GM18873 (cell line): ENCODE data around the gene DMC1.

ENCODE experiments used
- ATAC-seq: cut with Tn5 transposase; IDR thresholded peaks from one replicate; pipeline ENCODE4 v1.9.1; 2021; ENCODE audit warnings: mild to moderate bottlenecking, moderate library complexity, moderate number of reproducible peaks; ENCODE audit not compliant: unreplicated experiment, low FRiP score

DMC1 gene

GRCh38 chr22:38567531-38568285, 2.3 kb downstream of the DMC1 start:
- ATAC-seq, result no peak

- no peak for ATAC-seq
Observed at GRCh38 chr22:38566726-38567504, 3.1 kb downstream of the DMC1 start.

- no peak for ATAC-seq
Observed at GRCh38 chr22:38565441-38565840, 4.5 kb downstream of the DMC1 start.

- ATAC-seq, result no peak
Observed at GRCh38 chr22:38564669-38565068, 5.3 kb downstream of the DMC1 start.

- ATAC-seq, result no peak
Observed at GRCh38 chr22:38554281-38554680, 15.7 kb downstream of the DMC1 start.

GRCh38 chr22:38549101-38549894, 20.7 kb downstream of the DMC1 start:
- ATAC-seq, result no peak

GRCh38 chr22:38540701-38541100, 29.3 kb downstream of the DMC1 start:
- ATAC-seq, result no peak

GRCh38 chr22:38531251-38531938, 38.6 kb downstream of the DMC1 start:
- no peak for ATAC-seq

- ATAC-seq, result no peak
Observed at GRCh38 chr22:38524429-38524828, 45.6 kb downstream of the DMC1 start.

GRCh38 chr22:38523479-38523878, 46.5 kb downstream of the DMC1 start:
- no peak for ATAC-seq

- ATAC-seq, result no peak
Observed at GRCh38 chr22:38523029-38523428, 47.0 kb downstream of the DMC1 start.

GRCh38 chr22:38519453-38520250, 50.3 kb downstream of the DMC1 start:
- ATAC-seq, result no peak

GRCh38 chr22:38518620-38519019, 51.4 kb downstream of the DMC1 start:
- ATAC-seq, result no peak

- no peak for ATAC-seq
Observed at GRCh38 chr22:38513063-38513462, 56.9 kb downstream of the DMC1 start.

- no peak for ATAC-seq
Observed at GRCh38 chr22:38510416-38510970, 59.5 kb downstream of the DMC1 start.

- ATAC-seq, result peak; percentile 86
Observed at GRCh38 chr22:38506118-38506962, 63.6 kb downstream of the DMC1 start, which contains the start of gene DDX17. DDX17 (minus strand) TSS chr22:38506311.

GRCh38 chr22:38505541-38506117, 64.4 kb downstream of the DMC1 start:
- peak; percentile 19 for ATAC-seq
